Activated naive CD4-positive, alpha-beta T cell treated with Interleukin-2 at 50 U/mL for 16 hours (primary cell): ENCODE results near the gene GRID1.

ENCODE experiments used
- DNase-seq: peaks from one replicate; pipeline ENCODE4 v3.0.0-alpha.2; 2020

GRID1 gene

GRCh38 chr10:86265236-86265894, 101.2 kb downstream of the GRID1 start:
- no peak for DNase-seq

- no peak for DNase-seq
Observed at GRCh38 chr10:86264481-86265231, 101.9 kb downstream of the GRID1 start.

GRCh38 chr10:86263907-86264306, 102.7 kb downstream of the GRID1 start:
- DNase-seq: no peak

GRCh38 chr10:86263209-86263608, 103.4 kb downstream of the GRID1 start:
- DNase-seq: no peak

- no peak for DNase-seq
Observed at GRCh38 chr10:86262688-86263181, 103.9 kb downstream of the GRID1 start.

GRCh38 chr10:86261941-86262687, 104.5 kb downstream of the GRID1 start:
- no peak for DNase-seq

GRCh38 chr10:86261470-86261869, 105.1 kb downstream of the GRID1 start:
- no peak for DNase-seq

- DNase-seq: no peak
Observed at GRCh38 chr10:86260564-86260963, 106.0 kb downstream of the GRID1 start.

- no peak for DNase-seq
Observed at GRCh38 chr10:86259901-86260562, 106.6 kb downstream of the GRID1 start.

GRCh38 chr10:86258941-86259340, 107.7 kb downstream of the GRID1 start:
- no peak for DNase-seq

GRCh38 chr10:86258499-86258898, 108.1 kb downstream of the GRID1 start:
- DNase-seq: no peak

GRCh38 chr10:86257683-86258082, 108.9 kb downstream of the GRID1 start:
- no peak for DNase-seq

- DNase-seq: no peak
Observed at GRCh38 chr10:86256690-86257315, 109.8 kb downstream of the GRID1 start.

- no peak for DNase-seq
Observed at GRCh38 chr10:86255405-86256251, 111.0 kb downstream of the GRID1 start.

GRCh38 chr10:86254526-86255174, 111.9 kb downstream of the GRID1 start:
- no peak for DNase-seq

GRCh38 chr10:86254081-86254480, 112.5 kb downstream of the GRID1 start:
- DNase-seq: no peak

GRCh38 chr10:86253091-86254072, 113.2 kb downstream of the GRID1 start:
- no peak for DNase-seq

- DNase-seq: no peak
Observed at GRCh38 chr10:86252556-86252955, 114.0 kb downstream of the GRID1 start.

- DNase-seq: no peak
Observed at GRCh38 chr10:86252079-86252478, 114.5 kb downstream of the GRID1 start.

GRCh38 chr10:86251426-86251825, 115.2 kb downstream of the GRID1 start:
- no peak for DNase-seq
